Ascending aorta (tissue), 2 donors: Measurements from ENCODE around the gene HBP1. TPM values are rescaled to one million over a fixed set of nuclear protein-coding genes. Genes with fewer than 3 reads are reported as not detected.

Source experiments
- DNase-seq, 2 donors: peaks; one replicate each; pipeline ENCODE4 v3.0.0-alpha.2; 2019; ENCODE audit warnings: low spot score in 2 of 2
- H3K27ac ChIP-seq, 2 donors: fragments of 200-600 bp; sonication (generic); one replicate each; pipeline ENCODE4 v1.5.1; 2016 to 2017; ENCODE audit warnings: mild to moderate bottlenecking in 1 of 2
- H3K27me3 ChIP-seq: fragments of 200-600 bp; sonication (generic); one replicate; pipeline ENCODE4 v1.5.1; 2017
- H3K36me3 ChIP-seq, 2 donors: fragments of 200-600 bp; sonication (generic); one replicate each; pipeline ENCODE4 v1.5.1; 2016
- H3K4me1 ChIP-seq, 2 donors: fragments of 200-600 bp; sonication (generic); one replicate each; pipeline ENCODE4 v1.5.1; 2016 to 2017; ENCODE audit warnings: mild to moderate bottlenecking in 1 of 2
- H3K4me3 ChIP-seq, 2 donors: fragments of 200-600 bp; sonication (generic); one replicate each; pipeline ENCODE4 v1.5.1; 2016 to 2017; ENCODE audit warnings: mild to moderate bottlenecking in 1 of 2
- H3K9me3 ChIP-seq, 2 donors: fragments of 200-600 bp; sonication (generic); one replicate each; pipeline ENCODE4 v1.5.1; 2016
- CTCF ChIP-seq, 3 experiments: fragments of 200-600 bp in 2 of 3; fragments of 450-650 bp in 1 of 3; sonication (generic) in 2 of 3; IDR thresholded peaks; one replicate each; pipeline ENCODE4 v1.5.1; 2016 to 2019; ENCODE audit warnings: antibody characterized with exemption in 3 of 3, mild to moderate bottlenecking in 1 of 3, moderate library complexity in 1 of 3
- intact Hi-C: fragments of 100-400 bp; cut with DNase I; formaldehyde crosslinking; loops from one replicate; pipeline ENCODE4 v1.15.1; 2023
- total RNA-seq: library from RNA; depleted of rRNA; stranded (reverse); fragments of >200 nt; gene quantifications from one replicate; pipeline ENCODE4 v1.1.0, GENCODE V29; 2016

HBP1 gene
- total RNA-seq, 1 donor from 2014 or later: 62.2 TPM

GRCh38 chr7:107180378-107180777 lies 11.6 kb downstream of the HBP1 start:
- Histone ChIP-seq H3K4me1 (peaks cover 0 to 18% of the 10 kb centered on the region in 2 donors), H3K27ac (no peak overlapping the region), H3K27me3 (no peaks in the 10 kb centered on the region), H3K9me3 (no peaks in the 10 kb centered on the region), H3K4me3 (no peak overlapping the region), H3K36me3 (peaks cover 12 to 49% of the 10 kb centered on the region in 2 donors)
- intact Hi-C loops: no loop called here
- DNase-seq: no peak
- TF ChIP-seq CTCF (IDR thresholded peaks at IDR 0.05): no peak

GRCh38 chr7:107181172-107181571 lies 12.4 kb downstream of the HBP1 start:
- H3K4me3 ChIP-seq: no peak overlapping the region
- H3K27me3 ChIP-seq: no peaks in the 10 kb centered on the region
- H3K27ac ChIP-seq: no peak overlapping the region
- no peaks in the 10 kb centered on the region for H3K9me3 ChIP-seq
- peaks cover 18 to 57% of the 10 kb centered on the region in 2 donors for H3K36me3 ChIP-seq
- intact Hi-C loops: no loop called here
- DNase-seq: no peak
- H3K4me1 ChIP-seq: peaks cover 0 to 18% of the 10 kb centered on the region in 2 donors
- TF ChIP-seq CTCF (IDR thresholded peaks at IDR 0.05): no peak

GRCh38 chr7:107185716-107186115 lies 16.9 kb downstream of the HBP1 start:
- Histone ChIP-seq H3K27me3 (no peaks in the 10 kb centered on the region), H3K9me3 (no peaks in the 10 kb centered on the region), H3K4me3 (no peak overlapping the region), H3K36me3 (peaks cover 48 to 94% of the 10 kb centered on the region in 2 donors), H3K27ac (no peak overlapping the region), H3K4me1 (peaks cover 0 to 2% of the 10 kb centered on the region in 2 donors)
- intact Hi-C loops: no loop called here
- no peak for TF ChIP-seq CTCF (IDR thresholded peaks at IDR 0.05)
- DNase-seq: no peak

GRCh38 chr7:107186240-107186639 lies 17.4 kb downstream of the HBP1 start:
- H3K4me1 ChIP-seq: no peaks in the 10 kb centered on the region
- H3K36me3 ChIP-seq: peaks cover 54 to 95% of the 10 kb centered on the region in 2 donors
- no peaks in the 10 kb centered on the region for H3K27me3 ChIP-seq
- intact Hi-C loops: no loop called here
- no peak overlapping the region for H3K4me3 ChIP-seq
- no peak overlapping the region for H3K27ac ChIP-seq
- H3K9me3 ChIP-seq: no peaks in the 10 kb centered on the region
- no peak for DNase-seq
- TF ChIP-seq CTCF (IDR thresholded peaks at IDR 0.05): no peak

GRCh38 chr7:107187774-107188173 lies 19.0 kb downstream of the HBP1 start:
- no peak for TF ChIP-seq CTCF (IDR thresholded peaks at IDR 0.05)
- Histone ChIP-seq H3K36me3 (peaks cover 62 to 89% of the 10 kb centered on the region in 2 donors), H3K9me3 (no peaks in the 10 kb centered on the region), H3K4me1 (no peaks in the 10 kb centered on the region), H3K27me3 (no peaks in the 10 kb centered on the region), H3K4me3 (no peak overlapping the region), H3K27ac (no peak overlapping the region)
- DNase-seq: no peak
- intact Hi-C loops: no loop called here

GRCh38 chr7:107190090-107190489 lies 21.3 kb downstream of the HBP1 start:
- Histone ChIP-seq H3K9me3 (no peaks in the 10 kb centered on the region), H3K27me3 (no peaks in the 10 kb centered on the region), H3K4me3 (no peak overlapping the region), H3K4me1 (no peaks in the 10 kb centered on the region), H3K27ac (no peak overlapping the region), H3K36me3 (peaks cover 52 to 73% of the 10 kb centered on the region in 2 donors)
- no peak for DNase-seq
- TF ChIP-seq CTCF (IDR thresholded peaks at IDR 0.05): no peak
- intact Hi-C loops: no loop called here
